Superior temporal gyrus (tissue), 1 donor: ENCODE data around the gene ZNF609.

Source experiments
- DNase-seq: peaks from one replicate; pipeline ENCODE4 v3.0.0-alpha.2; 2016; ENCODE audit errors: extremely low spot score

ZNF609 gene

GRCh38 chr15:64503640-64504039, 43.3 kb downstream of the ZNF609 start:
- peak; percentile 73 for DNase-seq

DNA sequence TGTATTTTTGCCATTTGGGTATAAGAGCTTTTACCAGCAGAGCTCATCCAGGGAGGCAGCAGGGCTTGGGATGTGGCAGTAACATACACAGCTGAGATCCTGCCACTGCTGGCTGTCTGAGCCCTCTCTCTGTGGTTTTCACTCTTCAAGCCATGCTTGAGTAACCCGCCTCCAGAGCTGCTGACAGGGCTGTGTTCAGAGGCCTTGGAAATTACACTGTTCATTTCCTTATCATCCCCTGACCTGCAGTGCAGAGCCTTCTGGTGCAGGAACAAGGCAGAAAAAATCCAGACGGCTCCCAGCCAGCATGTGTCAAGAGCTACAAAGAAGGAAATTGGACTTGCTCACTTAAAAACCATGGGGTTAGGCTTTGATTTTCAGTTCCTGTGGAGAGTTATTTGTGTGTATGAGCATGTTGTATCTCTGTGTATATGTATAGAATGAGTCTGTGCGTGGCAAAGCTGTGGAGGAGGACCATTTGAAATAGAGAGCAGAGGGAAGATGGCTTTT, 47.0 kb downstream of the ZNF609 start:
- DNase-seq = peak; percentile 71

DNA sequence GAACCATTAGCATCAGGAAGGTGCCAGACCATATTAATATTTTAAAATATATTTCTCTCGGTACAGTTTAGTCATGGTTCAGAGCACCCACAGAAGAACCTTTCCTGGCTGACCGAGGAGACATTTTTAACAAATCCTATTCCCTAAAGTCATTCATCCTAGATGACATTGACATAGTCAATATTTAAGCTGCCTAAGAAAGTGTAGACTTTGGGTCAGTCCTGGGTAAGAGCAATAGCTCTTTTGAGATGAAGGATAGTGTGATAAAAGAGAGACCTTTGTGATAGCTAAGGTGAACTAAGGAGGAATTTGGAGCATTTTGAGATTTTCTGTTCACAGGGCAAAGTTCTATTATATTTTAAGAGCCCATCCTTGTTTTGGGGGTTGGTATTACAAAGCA, 47.5 kb downstream of the ZNF609 start:
- peak; percentile 12 for DNase-seq

DNA sequence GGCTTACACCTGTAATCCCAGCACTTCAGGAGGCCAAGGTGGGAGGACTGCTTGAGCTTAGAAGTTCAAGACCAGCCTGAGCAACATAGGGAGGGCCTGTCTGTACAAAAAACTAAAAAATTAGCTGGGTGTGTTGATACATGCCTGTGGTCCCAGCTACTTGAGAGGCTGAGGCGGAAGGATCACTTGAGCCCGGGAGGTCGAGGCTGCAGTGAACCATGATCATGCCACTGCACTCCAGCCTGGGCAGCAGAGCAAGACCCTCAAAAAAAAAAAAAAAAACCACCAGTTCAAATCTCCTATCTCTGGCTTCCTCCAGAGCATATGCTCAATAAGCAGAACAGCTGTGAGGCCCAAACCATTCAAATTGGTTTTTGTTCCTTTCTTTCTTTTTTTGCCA, 53.4 kb downstream of the ZNF609 start:
- DNase-seq = no peak

DNA sequence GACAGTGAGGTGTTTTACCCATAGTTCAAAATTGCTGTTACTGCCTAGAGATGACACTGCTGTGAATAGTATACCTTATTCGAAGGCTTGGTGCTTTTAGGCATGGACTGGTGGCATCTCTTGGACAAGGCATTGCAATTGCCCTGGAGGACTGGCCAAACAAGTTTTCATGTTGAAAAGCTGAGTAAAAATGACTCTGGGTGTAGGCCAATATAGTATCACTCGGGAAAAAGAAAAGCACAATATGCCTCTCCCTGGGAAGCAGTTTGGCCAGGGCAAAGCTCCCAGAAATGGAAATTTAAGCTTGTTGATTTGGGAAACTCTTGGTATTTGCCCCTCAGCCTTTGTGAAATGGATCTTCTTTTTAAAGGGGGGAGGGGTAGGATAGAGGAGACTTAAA, 54.8 kb downstream of the ZNF609 start:
- DNase-seq = no peak

GRCh38 chr15:64515825-64516224, 55.4 kb downstream of the ZNF609 start:
- no peak for DNase-seq

- no peak for DNase-seq
These were observed 59.5 kb downstream of the ZNF609 start for GRCh38 chr15:64519897-64520296.

DNA sequence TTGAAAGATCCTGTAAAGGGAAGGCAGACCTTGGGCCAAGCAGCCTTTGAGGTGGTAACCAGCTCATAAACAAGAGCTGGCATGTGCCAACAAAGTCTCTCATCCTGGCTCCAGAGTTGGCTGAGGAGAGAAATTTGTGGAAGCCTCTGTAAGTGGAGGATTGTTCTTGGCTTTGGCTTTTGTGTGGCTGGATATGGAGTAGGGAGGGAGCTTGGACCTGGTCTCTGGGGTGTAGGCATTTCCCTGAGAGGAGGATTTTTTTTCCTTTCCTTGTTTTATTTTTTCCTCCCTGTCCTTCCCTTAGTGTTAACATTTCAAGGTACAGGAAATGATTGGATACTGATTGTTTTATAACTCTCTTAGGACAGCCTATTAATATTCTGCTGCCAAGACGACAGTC, 60.8 kb downstream of the ZNF609 start:
- no peak for DNase-seq

GRCh38 chr15:64521726-64522164, 61.4 kb downstream of the ZNF609 start:
- DNase-seq = peak; percentile 96

GRCh38 chr15:64522226-64522823, 61.9 kb downstream of the ZNF609 start:
- no peak for DNase-seq

- no peak for DNase-seq
These were observed 62.9 kb downstream of the ZNF609 start for GRCh38 chr15:64523240-64523639.

GRCh38 chr15:64524778-64525177, 64.4 kb downstream of the ZNF609 start:
- DNase-seq = no peak

- DNase-seq = peak; percentile 5
These were observed 65.6 kb downstream of the ZNF609 start for GRCh38 chr15:64525828-64526530.

- DNase-seq = no peak
These were observed 67.0 kb downstream of the ZNF609 start for GRCh38 chr15:64527263-64527984.

DNA sequence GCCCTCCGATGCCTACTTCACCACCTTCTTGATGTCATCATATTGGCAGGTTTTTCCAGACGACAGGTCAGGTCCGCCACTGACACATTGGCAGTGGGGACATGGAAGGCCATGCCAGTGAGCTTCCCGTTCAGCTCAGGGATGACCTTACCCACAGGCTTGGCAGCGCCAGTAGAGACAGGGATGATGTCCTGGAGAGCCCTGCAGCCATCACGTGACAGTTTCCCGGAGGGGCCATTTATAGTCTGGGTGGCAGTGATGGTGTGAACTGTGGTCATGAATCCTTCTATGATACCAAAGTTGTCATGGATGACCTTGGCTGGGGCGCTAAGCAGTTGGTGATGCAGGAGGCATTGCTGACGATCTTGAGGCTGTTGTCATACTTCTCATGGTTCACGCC, 68.5 kb downstream of the ZNF609 start:
- DNase-seq = no peak

DNA sequence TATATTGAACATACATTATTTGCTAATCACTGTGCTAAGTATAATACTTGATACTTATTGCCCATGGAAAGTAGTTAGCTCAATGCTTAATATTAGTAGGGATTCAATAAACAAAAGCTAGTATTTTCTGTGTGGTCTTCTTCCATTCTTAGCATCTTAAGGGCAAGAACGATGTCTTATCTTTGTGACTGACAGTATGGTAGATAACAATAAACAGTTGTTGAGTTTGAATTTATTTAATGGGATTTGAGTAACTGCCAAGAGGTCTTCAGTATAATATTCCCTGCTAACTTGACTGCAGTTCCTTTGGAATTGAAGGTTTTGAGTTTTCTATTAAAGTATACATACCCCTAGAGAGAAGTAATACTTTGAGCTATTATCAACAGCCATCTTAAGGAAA, 70.1 kb downstream of the ZNF609 start:
- peak; percentile 7 for DNase-seq

DNA sequence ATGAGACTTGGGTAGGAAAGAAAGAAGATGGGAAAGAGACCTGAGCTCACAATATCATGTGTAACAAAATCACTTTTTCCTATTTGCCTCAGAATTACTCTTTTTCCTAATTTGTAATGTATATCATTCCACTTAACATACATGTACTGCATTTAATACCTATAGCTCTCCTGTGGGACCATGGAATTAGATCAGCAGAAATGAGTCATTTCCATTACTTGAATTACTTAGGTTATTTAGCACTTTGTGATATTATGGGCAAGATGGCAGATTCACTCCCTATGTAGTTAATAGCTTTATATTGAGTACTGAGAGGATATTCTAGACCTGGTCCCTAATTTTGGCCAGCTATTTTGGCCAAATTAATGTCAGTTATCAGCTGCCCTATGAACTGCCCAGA, 70.5 kb downstream of the ZNF609 start:
- peak; percentile 5 for DNase-seq

GRCh38 chr15:64532521-64533315, 72.3 kb downstream of the ZNF609 start:
- DNase-seq = peak; percentile 8

DNA sequence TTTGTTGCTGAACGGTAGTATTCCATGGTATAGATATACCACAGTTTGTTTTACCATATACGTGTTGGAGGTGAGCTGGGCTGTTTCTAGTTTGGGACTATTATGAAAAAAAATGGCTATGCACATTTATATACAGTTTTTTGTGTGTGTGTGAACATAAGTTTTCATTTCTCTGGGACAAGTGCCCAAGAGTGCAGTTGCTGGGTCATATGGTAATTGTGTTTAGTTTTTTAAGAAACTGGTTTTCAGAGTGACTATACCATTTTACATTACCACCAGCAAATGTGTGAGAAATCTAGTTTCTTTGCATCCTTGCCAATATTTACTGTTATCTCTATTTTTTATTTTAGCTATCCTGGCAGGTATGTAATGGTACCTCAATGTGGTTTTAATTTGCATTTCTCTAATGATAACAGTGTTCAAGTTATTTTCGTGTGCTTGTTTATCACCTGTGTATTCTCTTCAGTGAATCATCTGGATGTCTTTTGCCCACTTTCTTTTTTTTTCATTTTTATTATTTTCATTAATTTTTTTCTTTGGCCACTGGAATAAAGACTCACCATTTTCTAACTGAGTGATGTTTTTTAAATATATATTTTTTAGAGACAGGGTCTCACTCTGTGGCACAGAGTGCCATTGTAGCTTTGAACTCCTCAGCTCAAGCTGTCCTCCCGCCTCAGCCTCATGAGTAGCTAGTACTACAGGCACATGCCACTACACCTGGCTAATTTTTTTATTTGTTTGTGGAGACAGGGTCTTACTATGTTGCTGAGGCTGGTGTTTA, 75.3 kb downstream of the ZNF609 start:
- DNase-seq = peak; percentile 4

DNA sequence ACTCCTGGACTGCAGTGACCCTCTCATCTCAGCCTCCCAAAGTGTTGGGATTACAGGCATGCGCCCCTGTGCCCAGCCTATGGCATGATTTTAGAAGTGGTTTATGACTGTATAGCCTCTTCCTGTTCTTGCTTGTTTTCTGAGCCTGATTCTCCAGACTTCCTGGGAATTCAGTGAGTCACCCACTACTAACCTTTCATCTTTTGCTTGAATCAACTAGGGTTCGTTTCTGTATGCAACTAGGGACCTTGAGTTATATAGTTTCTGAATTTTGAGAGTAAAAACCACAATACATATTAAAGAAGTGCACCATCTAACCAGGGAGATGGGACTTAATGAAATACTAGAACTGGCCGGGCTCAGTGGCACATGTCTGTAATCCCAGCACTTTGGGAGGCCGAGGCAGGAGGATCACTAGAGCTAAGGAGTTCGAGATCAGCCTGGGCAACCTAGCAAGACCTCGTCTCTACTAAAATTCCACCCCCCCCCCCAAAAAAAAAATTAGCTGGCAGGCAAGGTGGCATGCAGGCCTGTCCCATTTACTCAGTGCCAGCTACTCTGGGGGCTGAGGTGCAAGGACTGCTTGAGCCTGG, 76.0 kb downstream of the ZNF609 start:
- no peak for DNase-seq

- DNase-seq = peak; percentile 5
These were observed 81.7 kb downstream of the ZNF609 start for GRCh38 chr15:64542091-64542490.
